ENCODE data around the gene PLCD1.
"Not testable (repeated sequence)": the region's sequence is repeated elsewhere in the genome, so short reads cannot be mapped to it uniquely, and the experiment has no call there.

The PLCD1 gene

GRCh38 chr3:38038447-38038911 is 9.0 kb upstream of the PLCD1 start:
- peak overlapping the region in 1 of 2 donors; percentile 31 for H3K4me3 ChIP-seq (ENCODE audit: low read length in 2 of 2)
- WGBS, 2 donors (ENCODE audit: extremely low coverage in 2 of 2, insufficient read length in 2 of 2, insufficient replicate concordance in 1 of 2) = 100% methylated on average over 1 of the region's 5 CpGs; no CpG with 5 or more reads in 1 of the 2 donors
- H2BK12ac ChIP-seq (ENCODE audit: low read length) = no peak overlapping the region
- H2BK120ac ChIP-seq (ENCODE audit: low read depth, low read length) = no peak overlapping the region
- H3K79me1 ChIP-seq (ENCODE audit: low read depth, low read length) = no peaks in the 10 kb centered on the region
- no peak overlapping the region for H3K23ac ChIP-seq (ENCODE audit: low read depth, low read length, poor library complexity)
- H3K27ac ChIP-seq (replicated peaks; ENCODE audit: low read length) = no peak overlapping the region
- no peak overlapping the region for H3K9ac ChIP-seq (ENCODE audit: low read depth, low read length, poor library complexity)
- no peak overlapping the region for H4K91ac ChIP-seq (ENCODE audit: low read depth, low read length, poor library complexity)
- H3K4me1 ChIP-seq (ENCODE audit: control insufficient read depth in 2 of 2, insufficient read depth in 1 of 2, low read depth in 1 of 2, low read length in 2 of 2) = peaks cover 0 to 5% of the 10 kb centered on the region in 2 donors
- H3K14ac ChIP-seq (ENCODE audit: low read length) = no peak overlapping the region
- no peak overlapping the region for H2BK15ac ChIP-seq (ENCODE audit: low read length)
- no peak overlapping the region for H4K8ac ChIP-seq (ENCODE audit: low read depth, low read length)
- H2AK5ac ChIP-seq (ENCODE audit: low read depth, low read length) = no peak overlapping the region
- no peak overlapping the region for H3K18ac ChIP-seq (ENCODE audit: low read length)
- H3K4me2 ChIP-seq (ENCODE audit: insufficient read depth, low read length, poor library complexity, severe bottlenecking) = peak overlapping the region; percentile 95
- no peak overlapping the region for H2BK5ac ChIP-seq (ENCODE audit: low read length)
- DNase-seq (ENCODE audit: low spot score) = no peak
- no peaks in the 10 kb centered on the region for H3K9me3 ChIP-seq (replicated peaks in 1 of 2; ENCODE audit: control insufficient read depth in 2 of 2, insufficient read depth in 1 of 2, low read depth in 1 of 2, low read length in 2 of 2)
- H2AFZ ChIP-seq (ENCODE audit: low read length) = peak overlapping the region; percentile 77
- H3K27me3 ChIP-seq (ENCODE audit: control insufficient read depth in 3 of 3, insufficient read depth in 3 of 3, low read depth in 1 of 3, low read length in 3 of 3) = peaks cover 2 to 31% (median 17%) of the 10 kb centered on the region in 3 experiments
- no peaks in the 10 kb centered on the region for H3K36me3 ChIP-seq (replicated peaks in 1 of 2; ENCODE audit: control insufficient read depth in 2 of 2, insufficient read depth in 2 of 2, low read length in 2 of 2)
- H3K4ac ChIP-seq (ENCODE audit: low read length) = no peak overlapping the region

- Histone ChIP-seq H2BK12ac (ENCODE audit: low read length) (no peak overlapping the region), H2BK120ac (ENCODE audit: low read depth, low read length) (no peak overlapping the region), H2AK5ac (ENCODE audit: low read depth, low read length) (no peak overlapping the region), H3K79me1 (ENCODE audit: low read depth, low read length) (no peaks in the 10 kb centered on the region), H3K9ac (ENCODE audit: low read depth, low read length, poor library complexity) (no peak overlapping the region), H4K91ac (ENCODE audit: low read depth, low read length, poor library complexity) (no peak overlapping the region), H3K27me3 (ENCODE audit: control insufficient read depth in 3 of 3, insufficient read depth in 3 of 3, low read depth in 1 of 3, low read length in 3 of 3) (peaks cover 2 to 38% (median 18%) of the 10 kb centered on the region in 3 experiments), H2AFZ (ENCODE audit: low read length) (no peak overlapping the region), H2BK5ac (ENCODE audit: low read length) (no peak overlapping the region), H3K4ac (ENCODE audit: low read length) (no peak overlapping the region), H3K36me3 (replicated peaks in 1 of 2; ENCODE audit: control insufficient read depth in 2 of 2, insufficient read depth in 2 of 2, low read length in 2 of 2) (no peaks in the 10 kb centered on the region), H3K4me1 (ENCODE audit: control insufficient read depth in 2 of 2, insufficient read depth in 1 of 2, low read depth in 1 of 2, low read length in 2 of 2) (peaks cover 0 to 5% of the 10 kb centered on the region in 2 donors), H3K14ac (ENCODE audit: low read length) (no peak overlapping the region), H3K27ac (replicated peaks; ENCODE audit: low read length) (no peak overlapping the region), H3K23ac (ENCODE audit: low read depth, low read length, poor library complexity) (no peak overlapping the region), H3K18ac (ENCODE audit: low read length) (no peak overlapping the region), H3K4me3 (ENCODE audit: low read length in 2 of 2) (no peak overlapping the region), H2BK15ac (ENCODE audit: low read length) (no peak overlapping the region), H3K9me3 (replicated peaks in 1 of 2; ENCODE audit: control insufficient read depth in 2 of 2, insufficient read depth in 1 of 2, low read depth in 1 of 2, low read length in 2 of 2) (no peaks in the 10 kb centered on the region), H4K8ac (ENCODE audit: low read depth, low read length) (no peak overlapping the region), H3K4me2 (ENCODE audit: insufficient read depth, low read length, poor library complexity, severe bottlenecking) (no peak overlapping the region)
- no CpG with 5 or more reads among the region's 3 CpGs for WGBS, 2 donors (ENCODE audit: extremely low coverage in 2 of 2, insufficient read length in 2 of 2, insufficient replicate concordance in 1 of 2)
- no peak for DNase-seq (ENCODE audit: low spot score)
These were observed 7.5 kb upstream of the PLCD1 start for GRCh38 chr3:38036906-38037305.

- Histone ChIP-seq H3K18ac (ENCODE audit: low read length) (no peak overlapping the region), H4K91ac (ENCODE audit: low read depth, low read length, poor library complexity) (no peak overlapping the region), H2AFZ (ENCODE audit: low read length) (no peak overlapping the region), H3K36me3 (replicated peaks in 1 of 2; ENCODE audit: control insufficient read depth in 2 of 2, insufficient read depth in 2 of 2, low read length in 2 of 2) (no peaks in the 10 kb centered on the region), H2AK5ac (ENCODE audit: low read depth, low read length) (no peak overlapping the region), H3K27me3 (ENCODE audit: control insufficient read depth in 3 of 3, insufficient read depth in 3 of 3, low read depth in 1 of 3, low read length in 3 of 3) (peaks cover 2 to 45% (median 21%) of the 10 kb centered on the region in 3 experiments), H3K9ac (ENCODE audit: low read depth, low read length, poor library complexity) (no peak overlapping the region), H3K14ac (ENCODE audit: low read length) (no peak overlapping the region), H3K9me3 (replicated peaks in 1 of 2; ENCODE audit: control insufficient read depth in 2 of 2, insufficient read depth in 1 of 2, low read depth in 1 of 2, low read length in 2 of 2) (no peaks in the 10 kb centered on the region), H3K79me1 (ENCODE audit: low read depth, low read length) (no peaks in the 10 kb centered on the region), H2BK120ac (ENCODE audit: low read depth, low read length) (no peak overlapping the region), H4K8ac (ENCODE audit: low read depth, low read length) (no peak overlapping the region), H3K27ac (replicated peaks; ENCODE audit: low read length) (no peak overlapping the region), H3K23ac (ENCODE audit: low read depth, low read length, poor library complexity) (no peak overlapping the region), H2BK15ac (ENCODE audit: low read length) (no peak overlapping the region), H2BK5ac (ENCODE audit: low read length) (no peak overlapping the region), H3K4me3 (ENCODE audit: low read length in 2 of 2) (no peak overlapping the region), H3K4me2 (ENCODE audit: insufficient read depth, low read length, poor library complexity, severe bottlenecking) (no peak overlapping the region), H2BK12ac (ENCODE audit: low read length) (no peak overlapping the region), H3K4me1 (ENCODE audit: control insufficient read depth in 2 of 2, insufficient read depth in 1 of 2, low read depth in 1 of 2, low read length in 2 of 2) (peaks cover 0 to 5% of the 10 kb centered on the region in 2 donors), H3K4ac (ENCODE audit: low read length) (no peak overlapping the region)
- no CpG with 5 or more reads among the region's 5 CpGs for WGBS, 2 donors (ENCODE audit: extremely low coverage in 2 of 2, insufficient read length in 2 of 2, insufficient replicate concordance in 1 of 2)
- DNase-seq (ENCODE audit: low spot score) = no peak
These were observed 6.8 kb upstream of the PLCD1 start for GRCh38 chr3:38036286-38036685.

GRCh38 chr3:38034335-38034734 is 4.9 kb upstream of the PLCD1 start:
- H3K23ac ChIP-seq (ENCODE audit: low read depth, low read length, poor library complexity); H3K36me3 ChIP-seq (replicated peaks in 1 of 2; ENCODE audit: control insufficient read depth in 2 of 2, insufficient read depth in 2 of 2, low read length in 2 of 2); H4K91ac ChIP-seq (ENCODE audit: low read depth, low read length, poor library complexity); H3K4me2 ChIP-seq (ENCODE audit: insufficient read depth, low read length, poor library complexity, severe bottlenecking); H3K14ac ChIP-seq (ENCODE audit: low read length); H2BK12ac ChIP-seq (ENCODE audit: low read length); DNase-seq (ENCODE audit: low spot score); H3K9me3 ChIP-seq (replicated peaks in 1 of 2; ENCODE audit: control insufficient read depth in 2 of 2, insufficient read depth in 1 of 2, low read depth in 1 of 2, low read length in 2 of 2); H2AK5ac ChIP-seq (ENCODE audit: low read depth, low read length); H3K79me1 ChIP-seq (ENCODE audit: low read depth, low read length); H3K4ac ChIP-seq (ENCODE audit: low read length); H3K4me1 ChIP-seq (ENCODE audit: control insufficient read depth in 2 of 2, insufficient read depth in 1 of 2, low read depth in 1 of 2, low read length in 2 of 2); H3K18ac ChIP-seq (ENCODE audit: low read length); H2AFZ ChIP-seq (ENCODE audit: low read length); H2BK5ac ChIP-seq (ENCODE audit: low read length); H3K4me3 ChIP-seq (ENCODE audit: low read length in 2 of 2); H3K27ac ChIP-seq (replicated peaks; ENCODE audit: low read length); H2BK15ac ChIP-seq (ENCODE audit: low read length); H4K8ac ChIP-seq (ENCODE audit: low read depth, low read length); H2BK120ac ChIP-seq (ENCODE audit: low read depth, low read length); H3K9ac ChIP-seq (ENCODE audit: low read depth, low read length, poor library complexity): not testable (repeated sequence)
- no CpG with 5 or more reads among the region's 9 CpGs for WGBS, 2 donors (ENCODE audit: extremely low coverage in 2 of 2, insufficient read length in 2 of 2, insufficient replicate concordance in 1 of 2)
- H3K27me3 ChIP-seq (ENCODE audit: control insufficient read depth in 3 of 3, insufficient read depth in 3 of 3, low read depth in 1 of 3, low read length in 3 of 3) = peaks cover 0 to 38% (median 13%) of the 10 kb centered on the region in 3 experiments
